ENCODE measurements around the gene CIROP. TPM values are rescaled to one million over a fixed set of nuclear protein-coding genes. Genes with fewer than 3 reads are reported as not detected.

CIROP gene
- total RNA-seq, 1 donor from 2014 or later, result not detected

DNA sequence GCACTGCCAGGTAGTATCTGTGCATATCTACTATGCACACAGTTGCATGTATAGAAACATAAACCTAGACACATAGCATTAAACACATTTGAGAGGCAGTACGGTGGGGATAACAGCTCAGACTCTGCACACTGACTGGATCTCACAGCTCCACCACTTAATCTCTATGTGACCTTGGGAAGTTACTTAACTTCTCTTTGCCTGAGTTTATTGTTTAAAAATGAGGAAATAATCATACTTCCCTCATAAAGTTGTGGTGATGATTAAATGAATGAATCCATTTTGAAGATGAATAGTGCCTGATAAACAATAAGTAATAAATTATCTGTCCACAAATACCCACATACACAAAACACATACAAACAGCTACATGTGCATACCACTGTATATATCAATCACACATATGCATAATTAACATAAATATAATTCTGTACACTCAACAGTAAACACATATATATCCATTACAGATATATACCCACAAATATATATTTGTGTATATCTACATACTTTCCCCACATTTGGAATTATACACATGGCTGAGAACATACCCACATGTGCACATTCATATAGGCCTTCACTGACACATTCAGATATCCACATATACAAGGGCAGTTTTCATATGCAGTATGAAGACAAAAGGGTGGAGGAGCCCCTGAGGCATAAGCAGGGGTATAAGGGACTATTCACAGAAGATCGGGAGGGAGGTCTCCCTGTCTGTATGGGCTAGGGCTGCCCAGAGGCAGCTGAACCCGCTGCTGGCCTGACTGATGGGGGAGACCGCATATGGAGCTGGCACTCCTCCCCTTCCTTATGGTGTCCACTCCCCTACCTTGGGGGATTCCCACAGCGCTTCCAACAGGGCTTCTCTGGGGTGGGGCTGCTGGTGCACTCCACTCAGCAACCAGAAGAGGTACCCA is 53.4 kb downstream of the CIROP start:
- H3K36me3 Mint-ChIP-seq (ENCODE audit: low read depth, unreplicated experiment), result peaks cover 16% of the 10 kb centered on the region
- H3K4me3 Mint-ChIP-seq (ENCODE audit: unreplicated experiment), result no peak overlapping the region
- peaks cover 11% of the 10 kb centered on the region for H3K27me3 Mint-ChIP-seq (ENCODE audit: unreplicated experiment)
- H3K27ac Mint-ChIP-seq (ENCODE audit: unreplicated experiment), result no peak overlapping the region
- no peak for DNase-seq (ENCODE audit: low spot score)
- TF ChIP-seq, protein P1, sequence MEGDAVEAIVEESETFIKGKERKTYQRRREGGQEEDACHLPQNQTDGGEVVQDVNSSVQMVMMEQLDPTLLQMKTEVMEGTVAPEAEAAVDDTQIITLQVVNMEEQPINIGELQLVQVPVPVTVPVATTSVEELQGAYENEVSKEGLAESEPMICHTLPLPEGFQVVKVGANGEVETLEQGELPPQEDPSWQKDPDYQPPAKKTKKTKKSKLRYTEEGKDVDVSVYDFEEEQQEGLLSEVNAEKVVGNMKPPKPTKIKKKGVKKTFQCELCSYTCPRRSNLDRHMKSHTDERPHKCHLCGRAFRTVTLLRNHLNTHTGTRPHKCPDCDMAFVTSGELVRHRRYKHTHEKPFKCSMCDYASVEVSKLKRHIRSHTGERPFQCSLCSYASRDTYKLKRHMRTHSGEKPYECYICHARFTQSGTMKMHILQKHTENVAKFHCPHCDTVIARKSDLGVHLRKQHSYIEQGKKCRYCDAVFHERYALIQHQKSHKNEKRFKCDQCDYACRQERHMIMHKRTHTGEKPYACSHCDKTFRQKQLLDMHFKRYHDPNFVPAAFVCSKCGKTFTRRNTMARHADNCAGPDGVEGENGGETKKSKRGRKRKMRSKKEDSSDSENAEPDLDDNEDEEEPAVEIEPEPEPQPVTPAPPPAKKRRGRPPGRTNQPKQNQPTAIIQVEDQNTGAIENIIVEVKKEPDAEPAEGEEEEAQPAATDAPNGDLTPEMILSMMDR (IDR thresholded peaks at IDR 0.05; ENCODE audit: unreplicated experiment), result no peak
- no peaks in the 10 kb centered on the region for H3K9me3 Mint-ChIP-seq (ENCODE audit: unreplicated experiment)
- peaks cover 18% of the 10 kb centered on the region for H3K4me1 Mint-ChIP-seq (ENCODE audit: unreplicated experiment)

Other genes starting within 250 kb of the CIROP start
- 105 TPM for gene LRP10, start 233.2 kb downstream of the CIROP start, total RNA-seq (ENCODE audit: unreplicated experiment)
- gene REM2, start 221.8 kb downstream of the CIROP start, total RNA-seq (ENCODE audit: unreplicated experiment), result 0.36 TPM
- 52.4 TPM for gene RBM23, start 185.8 kb downstream of the CIROP start, total RNA-seq (ENCODE audit: unreplicated experiment)
- 57.9 TPM for gene PRMT5, start 175.6 kb downstream of the CIROP start, total RNA-seq (ENCODE audit: unreplicated experiment)
- 35.5 TPM for gene HAUS4, start 147.9 kb downstream of the CIROP start, total RNA-seq (ENCODE audit: unreplicated experiment)
- 7.2 TPM for gene AJUBA, start 122.4 kb downstream of the CIROP start, total RNA-seq (ENCODE audit: unreplicated experiment)
- gene C14orf93, start 94.8 kb downstream of the CIROP start, total RNA-seq (ENCODE audit: unreplicated experiment), result 9.0 TPM
- gene PSMB5, start 70.1 kb downstream of the CIROP start, total RNA-seq (ENCODE audit: unreplicated experiment), result 177 TPM
- gene PSMB11, start 62.8 kb downstream of the CIROP start, total RNA-seq (ENCODE audit: unreplicated experiment), result not detected
- gene CDH24, start 47.5 kb downstream of the CIROP start, total RNA-seq (ENCODE audit: unreplicated experiment), result 13.6 TPM
- gene ACIN1, start 9.9 kb downstream of the CIROP start, total RNA-seq (ENCODE audit: unreplicated experiment), result 226 TPM
- gene C14orf119, start 9.5 kb downstream of the CIROP start, total RNA-seq (ENCODE audit: unreplicated experiment), result 55.2 TPM
- gene CEBPE, start 14.3 kb upstream of the CIROP start, total RNA-seq (ENCODE audit: unreplicated experiment), result not detected
- gene SLC7A8, start 78.7 kb upstream of the CIROP start, total RNA-seq (ENCODE audit: unreplicated experiment), result 24.3 TPM
- not detected for gene RNF212B, start 132.9 kb upstream of the CIROP start, total RNA-seq (ENCODE audit: unreplicated experiment)
- 21.7 TPM for gene HOMEZ, start 181.1 kb upstream of the CIROP start, total RNA-seq (ENCODE audit: unreplicated experiment)
- 8.4 TPM for gene PPP1R3E, start 197.9 kb upstream of the CIROP start, total RNA-seq (ENCODE audit: unreplicated experiment)
- gene BCL2L2, start 201.8 kb upstream of the CIROP start, total RNA-seq (ENCODE audit: unreplicated experiment), result 22.0 TPM
- 191 TPM for gene PABPN1, start 216.5 kb upstream of the CIROP start, total RNA-seq (ENCODE audit: unreplicated experiment)
- 35.3 TPM for gene SLC22A17, start 247.9 kb upstream of the CIROP start, total RNA-seq (ENCODE audit: unreplicated experiment)

Data from endothelial cell (in vitro differentiated cells).